Erythroblast (primary cell): Measurements from ENCODE around the gene UHMK1.

ENCODE experiments used
- GATA1 ChIP-seq: IDR thresholded peaks from 2 replicates; pipeline ENCODE4 v1.6.1; 2011; ENCODE audit warnings: low read depth, mild to moderate bottlenecking, control low read depth, low read length, moderate library complexity
- POLR2A ChIP-seq: IDR thresholded peaks from 2 replicates; pipeline ENCODE4 v1.6.1; 2011; ENCODE audit warnings: mild to moderate bottlenecking, low read length

DNA sequence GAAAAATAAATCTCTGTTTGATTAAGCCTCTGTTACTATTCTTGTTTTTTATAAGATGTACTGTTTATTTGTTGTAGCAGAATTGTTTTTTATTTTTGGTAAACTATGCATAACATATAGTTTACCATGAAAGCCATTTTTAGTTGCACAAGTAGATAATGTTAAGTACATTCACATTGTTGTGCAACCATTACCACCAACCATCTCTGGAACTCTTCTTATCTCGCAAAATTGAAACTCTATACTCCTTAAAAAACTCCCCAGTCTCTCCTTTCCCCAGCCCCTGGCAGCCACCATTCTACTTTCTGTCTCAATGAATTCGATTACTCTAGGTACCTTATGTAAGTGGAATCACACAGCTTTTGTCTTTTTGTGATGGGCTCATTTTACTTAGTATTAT, 27.4 kb upstream of the UHMK1 start:
- TF ChIP-seq POLR2A, result no peak
- TF ChIP-seq GATA1, result no peak
